WI38 (cell line): Measurements from ENCODE around the gene KRAS.

ENCODE experiments used
- H3K4me3 ChIP-seq: 2 replicates; pipeline ENCODE4 v1.5.1; 2011; ENCODE audit warnings: low read depth, mild to moderate bottlenecking, control low read depth, low read length
- CTCF ChIP-seq: IDR thresholded peaks from 2 replicates; pipeline ENCODE4 v1.5.1; 2012; ENCODE audit warnings: low read depth, mild to moderate bottlenecking, control low read depth, low read length

The KRAS gene

DNA sequence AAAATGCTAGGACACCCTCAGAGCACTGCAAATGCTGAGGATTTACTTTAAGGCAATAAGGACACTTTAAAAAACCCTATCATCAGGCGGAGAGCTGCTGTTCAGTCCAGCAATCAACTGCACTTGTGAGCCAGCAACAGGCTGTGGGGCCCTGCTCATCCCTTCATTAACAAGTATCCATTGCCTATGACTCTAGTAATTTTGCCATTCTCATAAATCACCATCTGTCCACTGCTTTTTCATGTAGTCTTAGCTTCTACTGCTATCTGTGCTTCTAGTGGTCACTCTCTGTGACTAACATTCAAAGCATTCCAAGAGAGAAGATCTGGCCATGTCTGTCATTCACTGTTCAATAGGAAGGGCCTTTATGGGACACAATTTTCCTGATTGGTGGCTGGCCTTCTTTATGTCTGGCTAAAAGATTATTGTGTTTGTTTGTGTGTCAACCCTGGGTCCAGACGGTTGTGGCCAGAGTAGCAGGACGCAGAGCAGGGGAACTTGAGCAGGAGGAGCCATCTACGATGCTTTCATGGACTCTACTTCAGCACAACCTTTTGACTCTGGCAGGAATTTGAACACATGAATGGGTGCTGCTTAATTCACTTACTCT lies 3.6 kb upstream of the KRAS start:
- no peak overlapping the region for H3K4me3 ChIP-seq
- TF ChIP-seq CTCF, result no peak

GRCh38 chr12:25253371-25254068 lies 2.8 kb upstream of the KRAS start:
- no peak for TF ChIP-seq CTCF
- H3K4me3 ChIP-seq, result no peak overlapping the region

GRCh38 chr12:25252946-25253345 lies 2.2 kb upstream of the KRAS start:
- H3K4me3 ChIP-seq, result no peak overlapping the region
- TF ChIP-seq CTCF, result no peak

- H3K4me3 ChIP-seq, result peak overlapping the region; percentile 72
- TF ChIP-seq CTCF, result no peak
Measured at GRCh38 chr12:25251769-25252168, 1.0 kb upstream of the KRAS start.

GRCh38 chr12:25249931-25250738 lies 594 bp downstream of the KRAS start:
- TF ChIP-seq CTCF, result no peak
- peak overlapping the region; percentile 75 for H3K4me3 ChIP-seq

DNA sequence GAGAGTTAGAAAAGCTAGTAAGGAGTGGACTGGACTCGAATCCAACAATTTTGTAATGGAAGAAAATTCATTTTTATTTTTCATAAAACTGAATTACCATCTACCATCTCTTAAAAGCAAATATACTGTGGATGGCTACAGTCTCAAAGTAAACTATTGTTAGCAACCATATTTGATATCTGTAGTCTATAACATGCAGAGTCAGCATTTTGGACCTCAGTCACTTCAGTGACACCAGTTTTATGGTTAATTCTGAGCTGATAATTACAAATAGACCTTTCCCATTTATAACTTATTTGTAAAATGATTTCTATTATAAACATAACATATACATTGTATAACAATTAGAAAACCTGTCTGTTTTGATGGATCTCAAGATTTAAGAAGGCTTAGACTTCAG lies 2.0 kb downstream of the KRAS start:
- no peak for TF ChIP-seq CTCF
- no peak overlapping the region for H3K4me3 ChIP-seq

DNA sequence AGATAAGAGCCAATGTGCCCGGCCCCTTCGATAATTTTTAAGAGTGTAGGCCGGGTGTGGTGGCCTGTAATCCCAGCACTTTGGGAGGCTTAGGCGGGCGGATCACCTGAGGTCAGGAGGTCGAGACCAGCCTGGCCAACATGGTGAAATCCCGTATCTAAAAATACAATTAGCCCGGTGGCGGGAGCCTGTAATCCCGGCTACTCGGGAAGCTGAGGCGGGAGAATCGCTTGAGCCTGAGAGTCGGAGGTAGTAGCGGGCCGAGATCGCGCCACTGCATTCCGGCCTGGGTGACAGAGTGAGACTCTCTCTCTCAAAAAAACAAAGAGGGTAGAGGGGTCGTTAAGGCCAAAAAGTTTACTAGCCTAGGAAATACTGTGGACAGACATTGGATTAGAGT lies 2.6 kb downstream of the KRAS start:
- H3K4me3 ChIP-seq, result no peak overlapping the region
- no peak for TF ChIP-seq CTCF
